Activated CD4-positive, CD25-positive, alpha-beta regulatory T cell (primary cell): ENCODE measurements around the gene KPNB1.
A peak's percentile ranks its signal among the peaks of the same experiment; 100 is the strongest.

Experiments
- DNase-seq, 4 experiments: peaks; one replicate each; lab custom pipeline; 2025; lab: John Stamatoyannopoulos, UW

Gene KPNB1

GRCh38 chr17:47636273-47637030 is 13.3 kb upstream of the KPNB1 start:
- no peak for DNase-seq

GRCh38 chr17:47638903-47639302 is 10.8 kb upstream of the KPNB1 start:
- DNase-seq, result no peak

GRCh38 chr17:47640076-47640475 is 9.6 kb upstream of the KPNB1 start:
- no peak for DNase-seq

- no peak for DNase-seq
Measured at GRCh38 chr17:47641202-47641601, 8.5 kb upstream of the KPNB1 start.

GRCh38 chr17:47643116-47643515 is 6.6 kb upstream of the KPNB1 start:
- no peak for DNase-seq

GRCh38 chr17:47644324-47644723 is 5.4 kb upstream of the KPNB1 start:
- DNase-seq, result no peak

- DNase-seq, result peak; percentile 55 to 65 (median 58)
Measured at GRCh38 chr17:47649972-47650524, 329 bp downstream of the KPNB1 start.

GRCh38 chr17:47650525-47651522 is 1.1 kb downstream of the KPNB1 start:
- peak; percentile 81 to 88 (median 84) for DNase-seq

- DNase-seq, result no peak
Measured at GRCh38 chr17:47651704-47652103, 2.0 kb downstream of the KPNB1 start.

GRCh38 chr17:47652570-47652969 is 2.9 kb downstream of the KPNB1 start:
- DNase-seq, result no peak

GRCh38 chr17:47653442-47653841 is 3.7 kb downstream of the KPNB1 start:
- no peak for DNase-seq

GRCh38 chr17:47654991-47655390 is 5.3 kb downstream of the KPNB1 start:
- DNase-seq, result no peak

GRCh38 chr17:47660064-47660492 is 10.4 kb downstream of the KPNB1 start:
- DNase-seq, result no peak

- DNase-seq, result peak; percentile 6 to 42 (median 22)
Measured at GRCh38 chr17:47663912-47664623, 14.3 kb downstream of the KPNB1 start.

GRCh38 chr17:47664624-47664941 is 14.9 kb downstream of the KPNB1 start:
- DNase-seq, result no peak

GRCh38 chr17:47665655-47666054 is 15.9 kb downstream of the KPNB1 start:
- DNase-seq, result no peak

- DNase-seq, result no peak
Measured at GRCh38 chr17:47669081-47669480, 19.4 kb downstream of the KPNB1 start.

- DNase-seq, result no peak
Measured at GRCh38 chr17:47670064-47670463, 20.3 kb downstream of the KPNB1 start.

GRCh38 chr17:47674499-47674898 is 24.8 kb downstream of the KPNB1 start:
- DNase-seq, result no peak

GRCh38 chr17:47675380-47676198 is 25.9 kb downstream of the KPNB1 start:
- DNase-seq, result no peak

- DNase-seq, result no peak
Measured at GRCh38 chr17:47676199-47676472, 26.4 kb downstream of the KPNB1 start.
